Forelimb muscle (tissue), 1 donor: ENCODE results near the gene ZMIZ1. TPM values are rescaled to one million over a fixed set of nuclear protein-coding genes. Genes with fewer than 3 reads are reported as not detected.

Source experiments
- DNase-seq: peaks from one replicate; pipeline ENCODE4 v3.0.0-alpha.2; 2013; ENCODE audit warnings: low read depth
- polyA plus RNA-seq: library from polyadenylated mRNA; unstranded; fragments of 120-200 nt; gene quantifications from one replicate; pipeline ENCODE4 v1.2.1, GENCODE V29; 2013; ENCODE audit not compliant: insufficient read length

ZMIZ1 gene
- polyA plus RNA-seq, 1 donor, result 29.8 TPM

- no peak for DNase-seq
These were observed 116.5 kb downstream of the ZMIZ1 start for GRCh38 chr10:79185067-79185774.

- DNase-seq, result no peak
These were observed 117.1 kb downstream of the ZMIZ1 start for GRCh38 chr10:79185796-79186374.

DNA sequence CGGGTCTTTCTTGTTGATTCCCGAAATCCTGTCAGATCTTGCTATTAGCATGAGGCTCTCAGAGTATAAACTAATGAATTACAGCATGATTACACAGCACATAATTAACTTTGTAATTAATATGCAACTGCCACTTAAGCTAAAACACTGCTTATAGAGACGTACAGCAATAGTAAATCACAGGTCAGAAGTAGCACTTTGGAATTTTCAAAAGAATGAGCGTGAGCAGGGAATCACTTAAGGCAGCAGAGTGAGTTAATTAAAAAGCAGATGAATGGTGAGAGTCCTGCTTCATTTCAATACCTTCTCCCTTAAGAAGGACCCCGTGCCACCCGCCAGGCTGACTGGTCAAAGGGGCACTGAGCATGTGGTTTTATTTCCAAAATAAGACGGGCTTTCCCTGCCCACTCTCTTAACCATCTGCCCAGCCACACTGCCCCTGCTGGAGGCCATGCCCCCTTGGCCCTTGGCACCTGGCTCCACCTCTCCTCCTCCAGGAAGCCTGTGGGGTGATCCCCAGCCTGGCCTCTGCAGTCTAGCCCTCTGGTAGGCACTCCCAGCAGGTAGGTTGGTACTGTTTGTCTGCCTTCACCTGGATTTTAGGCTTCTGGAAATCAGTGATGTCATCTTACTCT lies 117.8 kb downstream of the ZMIZ1 start:
- no peak for DNase-seq

DNA sequence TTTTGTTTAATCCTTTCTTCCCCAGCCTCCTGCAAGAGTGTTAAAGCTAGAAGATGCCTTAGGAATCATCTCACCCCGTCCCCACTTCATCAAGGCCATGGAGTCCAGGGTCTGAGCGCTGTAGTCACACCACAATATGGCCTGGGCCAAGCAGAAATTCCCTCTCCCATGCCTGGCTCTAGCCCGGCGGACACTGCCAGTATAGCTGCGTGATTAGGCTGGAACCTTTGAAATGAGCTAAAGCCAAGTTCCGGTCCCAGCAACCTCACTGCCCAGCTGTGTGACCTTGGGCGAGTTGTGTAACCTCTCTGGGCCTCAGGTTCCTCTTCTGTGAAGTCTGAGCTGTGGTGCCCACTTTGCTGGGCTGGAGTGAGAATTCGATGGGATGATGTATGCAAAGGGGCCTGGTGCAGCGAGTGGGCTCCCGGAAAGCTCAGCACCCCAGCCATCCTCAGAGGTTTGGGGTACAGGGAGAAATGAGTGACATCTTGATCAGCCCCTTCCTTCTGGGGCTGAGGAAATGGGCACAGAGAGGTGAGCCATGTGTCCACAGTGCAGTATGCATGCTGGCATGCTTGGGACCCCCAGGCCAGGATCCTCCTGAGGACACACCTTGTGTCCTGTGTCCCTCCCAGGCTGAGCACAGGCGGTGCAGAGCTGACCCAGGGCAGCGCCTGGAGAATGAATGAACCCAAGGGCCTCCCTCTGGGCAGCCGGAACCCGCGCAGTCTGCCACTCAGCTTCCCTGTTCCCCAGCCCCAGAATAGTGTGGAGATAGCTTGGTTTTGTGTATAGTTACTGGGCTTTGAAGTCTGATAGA lies 118.6 kb downstream of the ZMIZ1 start:
- DNase-seq, result no peak

GRCh38 chr10:79188154-79188965 lies 119.6 kb downstream of the ZMIZ1 start:
- DNase-seq, result no peak

DNA sequence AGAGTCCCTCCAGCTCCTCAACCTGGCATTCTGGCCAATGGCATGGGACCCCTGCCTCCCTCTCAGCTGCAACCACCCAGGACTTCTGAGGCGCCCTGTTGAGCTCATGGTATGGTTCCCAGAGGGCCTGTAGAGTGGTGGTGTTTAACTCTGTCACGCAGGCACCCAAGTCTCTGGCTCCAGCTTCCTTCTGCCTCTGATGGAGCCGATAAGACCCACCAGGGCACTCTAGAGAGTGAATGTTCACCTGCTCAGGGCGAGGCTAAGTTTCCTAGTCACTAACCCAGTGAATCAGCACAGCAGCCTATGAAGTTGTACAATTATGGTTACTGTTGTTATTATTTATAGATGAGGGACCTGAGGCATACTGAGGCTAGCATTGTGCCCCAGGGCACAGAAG lies 120.4 kb downstream of the ZMIZ1 start:
- DNase-seq, result no peak

- no peak for DNase-seq
These were observed 121.2 kb downstream of the ZMIZ1 start for GRCh38 chr10:79189853-79190435.

DNA sequence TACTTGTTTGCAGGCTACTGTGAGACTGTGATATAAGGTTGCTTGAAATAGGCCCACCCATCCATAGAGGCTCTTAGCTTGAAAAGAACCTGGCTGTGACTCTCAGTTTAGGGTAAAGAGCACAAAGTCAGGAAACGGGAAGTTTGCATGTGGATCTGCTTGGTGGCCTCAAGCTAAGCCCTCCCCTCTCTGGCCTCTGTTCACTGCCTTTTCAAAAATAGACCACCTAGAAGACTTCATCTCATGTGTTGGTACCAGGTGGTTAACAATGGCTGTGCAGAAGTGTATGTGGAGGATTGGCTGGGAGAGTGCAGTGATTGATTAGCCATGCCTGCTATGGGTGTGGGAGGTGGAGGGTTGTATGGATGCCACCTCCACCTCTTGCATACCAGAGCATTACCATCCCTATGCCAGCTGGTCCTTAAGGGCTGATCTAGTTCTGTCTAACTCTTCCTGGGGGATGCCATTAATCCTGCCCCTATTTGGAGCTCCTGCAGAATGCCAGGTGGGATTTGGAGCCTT lies 122.0 kb downstream of the ZMIZ1 start:
- DNase-seq, result no peak

DNA sequence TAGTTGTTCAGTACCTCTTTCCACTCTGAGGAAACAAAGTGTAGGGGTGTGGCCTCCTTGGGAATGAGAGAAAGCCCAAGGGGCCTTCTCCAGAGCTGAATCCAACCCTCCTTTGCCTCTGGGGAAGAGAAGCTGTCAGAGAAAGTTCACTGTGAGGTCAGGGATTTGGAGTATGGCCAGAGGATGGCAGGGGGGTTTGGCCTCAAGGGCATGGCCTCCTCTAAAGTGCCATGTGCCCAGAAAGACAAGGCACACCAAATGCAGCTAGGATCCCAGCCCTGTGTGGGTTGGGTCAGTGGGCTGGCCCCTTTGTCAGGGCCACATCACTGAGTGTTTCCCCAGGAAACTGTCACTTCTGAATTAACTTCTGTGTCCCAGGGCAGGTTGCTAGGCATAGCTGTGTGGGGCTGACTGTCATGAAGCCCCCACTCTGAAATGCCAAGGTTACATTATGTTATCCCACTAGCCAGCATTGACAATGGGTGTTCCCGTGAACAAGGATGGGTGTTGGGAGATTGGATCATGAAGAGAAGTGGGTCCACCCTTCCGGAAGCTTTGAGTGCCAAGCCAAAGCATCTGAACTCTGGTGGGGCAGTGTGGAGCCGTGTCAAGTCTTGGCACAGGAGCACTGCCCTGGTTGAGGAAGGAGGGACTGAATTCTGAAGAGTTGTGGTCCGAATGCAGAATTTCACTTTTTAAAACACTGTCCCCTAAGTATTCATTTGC lies 123.3 kb downstream of the ZMIZ1 start:
- DNase-seq, result no peak

DNA sequence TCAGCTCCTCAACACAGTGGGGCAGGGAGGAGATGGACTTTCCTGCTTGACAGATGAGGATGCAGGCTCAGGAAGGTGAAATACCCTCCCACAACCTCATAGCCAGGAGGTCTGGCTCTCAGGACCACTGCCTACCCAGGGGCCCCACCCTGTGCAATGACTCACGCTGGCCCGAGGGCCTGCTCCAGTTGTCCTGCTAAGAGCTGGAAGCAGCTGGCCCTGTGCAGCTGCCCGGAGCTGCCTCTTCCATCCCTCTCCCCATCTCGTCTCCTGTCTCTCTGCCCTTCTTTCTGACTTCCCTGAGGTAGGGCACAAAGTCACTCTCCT lies 123.9 kb downstream of the ZMIZ1 start:
- no peak for DNase-seq

- DNase-seq, result no peak
These were observed 125.1 kb downstream of the ZMIZ1 start for GRCh38 chr10:79193694-79194382.

DNA sequence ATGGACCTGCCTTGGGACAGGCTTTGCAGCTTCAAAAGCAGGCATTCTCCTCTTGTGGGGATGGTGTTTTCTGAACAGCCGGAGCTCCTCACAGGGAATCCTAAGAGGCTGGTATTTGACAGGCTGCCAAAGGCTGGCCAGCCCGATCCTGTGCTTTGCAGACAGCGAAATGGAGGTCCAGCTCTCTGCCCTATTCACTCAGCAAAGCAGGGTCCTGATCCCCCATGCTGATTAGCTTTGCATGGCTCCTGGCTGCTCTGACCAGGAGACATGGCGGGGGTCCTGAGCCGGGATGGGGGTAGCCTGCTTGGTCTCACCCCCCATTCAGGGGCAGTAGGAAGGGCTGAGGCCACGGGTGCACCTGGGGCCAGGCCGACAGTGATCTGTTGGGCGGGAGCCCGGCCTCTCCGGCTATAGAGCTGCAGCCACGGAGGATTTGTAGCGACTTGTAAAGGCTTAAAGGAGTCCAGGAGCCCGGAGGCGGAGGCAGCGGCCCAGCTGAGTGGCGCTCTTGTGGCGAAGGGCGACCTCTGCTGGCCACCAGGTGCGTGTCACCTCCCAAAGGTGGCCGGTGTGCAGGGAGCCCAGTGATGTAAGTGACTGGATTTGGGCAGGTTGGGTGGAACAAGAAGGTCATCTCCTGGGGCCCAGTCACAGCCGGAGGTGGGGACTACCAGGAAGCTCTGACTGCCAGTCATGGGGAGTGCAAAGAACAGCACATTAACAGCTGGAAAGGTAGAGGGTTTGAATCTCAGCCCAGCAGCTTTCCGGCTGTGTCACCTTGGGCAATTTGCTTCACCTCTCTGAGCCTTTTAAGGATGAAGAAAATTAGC lies 126.5 kb downstream of the ZMIZ1 start:
- DNase-seq, result no peak

DNA sequence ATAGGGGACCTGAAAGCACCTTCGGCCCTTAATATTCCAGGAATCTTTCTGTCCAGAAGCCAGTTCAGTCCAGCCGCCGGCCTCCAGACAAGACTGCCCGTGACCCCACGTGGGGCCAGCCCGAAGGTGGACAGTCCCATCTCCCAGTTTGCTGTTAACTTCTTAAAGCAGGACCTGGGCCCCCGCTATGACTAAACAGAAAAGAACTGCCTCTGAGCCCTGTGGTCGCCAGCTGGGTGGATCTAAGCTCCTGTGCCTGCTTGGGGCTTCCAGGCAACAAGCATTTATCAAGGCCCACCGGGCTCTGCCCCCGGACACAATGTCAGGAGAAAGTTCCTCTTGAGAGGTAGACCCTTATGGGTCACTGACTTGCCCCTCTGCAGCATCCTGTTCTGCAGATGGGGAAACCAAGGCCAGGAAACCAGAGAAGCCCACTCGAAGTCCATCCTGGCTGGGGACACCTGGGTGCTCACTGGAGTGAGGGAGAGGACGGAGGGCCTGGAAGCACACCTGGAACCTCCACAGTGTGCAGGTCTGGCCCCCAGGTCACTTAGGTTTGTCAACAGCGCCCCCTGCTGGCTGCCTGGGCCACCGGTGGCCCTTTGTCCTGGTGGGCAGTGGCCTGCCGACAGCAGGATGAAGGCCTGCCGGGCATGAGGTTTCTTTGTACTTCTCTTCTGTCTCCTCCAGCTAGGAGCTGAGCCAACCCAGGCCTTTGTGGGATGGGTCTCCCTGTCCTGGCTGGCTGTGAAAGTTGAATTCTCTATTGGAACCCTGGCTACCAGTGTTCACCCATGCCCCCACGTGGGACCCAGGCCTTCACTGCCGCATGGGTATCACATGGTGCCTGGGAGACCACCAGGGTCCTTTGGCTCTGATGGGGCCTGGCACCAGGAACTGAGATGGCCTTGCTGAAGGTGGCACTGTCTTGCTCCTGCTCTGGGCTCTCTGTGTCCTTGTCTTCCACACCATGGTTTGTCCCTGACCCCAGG lies 128.0 kb downstream of the ZMIZ1 start:
- DNase-seq, result no peak

- no peak for DNase-seq
These were observed 128.8 kb downstream of the ZMIZ1 start for GRCh38 chr10:79197558-79197957.

- DNase-seq, result no peak
These were observed 131.6 kb downstream of the ZMIZ1 start for GRCh38 chr10:79200346-79200745.

- DNase-seq, result no peak
These were observed 132.9 kb downstream of the ZMIZ1 start for GRCh38 chr10:79201706-79202105.

- DNase-seq, result no peak
These were observed 133.6 kb downstream of the ZMIZ1 start for GRCh38 chr10:79202188-79203013.
